Effector memory CD8-positive, alpha-beta T cell (primary cell): ENCODE measurements around the gene TESMIN.

Experiments used
- ATAC-seq: fragments of 150-1000 bp; cut with Tn5 transposase; replicated peaks from 2 replicates; pipeline ENCODE4 v1.10.0; 2021; ENCODE audit warnings: mild to moderate bottlenecking, moderate library complexity
- DNase-seq, 3 experiments: peaks; one replicate each; pipeline ENCODE4 v3.0.0; 2021
- H3K27ac Mint-ChIP-seq, 2 donors: one replicate each; pipeline ENCODE4 v1.8.0; 2022; ENCODE audit warnings: mild to moderate bottlenecking in 2 of 2, mixed read lengths in 2 of 2, moderate library complexity in 2 of 2
- H3K27me3 Mint-ChIP-seq, 2 donors: one replicate each; pipeline ENCODE4 v1.8.0; 2022; ENCODE audit warnings: mixed read lengths in 2 of 2
- H3K36me3 Mint-ChIP-seq: one replicate; pipeline ENCODE4 v1.8.0; 2022; ENCODE audit warnings: mild to moderate bottlenecking, moderate library complexity, mixed read lengths; ENCODE audit not compliant: insufficient read depth
- H3K4me1 Mint-ChIP-seq, 2 donors: one replicate each; pipeline ENCODE4 v1.8.0; 2022; ENCODE audit warnings: low read depth in 2 of 2, mixed read lengths in 2 of 2
- H3K4me3 Mint-ChIP-seq, 2 donors: one replicate each; pipeline ENCODE4 v1.8.0; 2022; ENCODE audit warnings: mild to moderate bottlenecking in 2 of 2, mixed read lengths in 2 of 2, moderate library complexity in 2 of 2
- H3K9me3 Mint-ChIP-seq, 2 donors: one replicate each; pipeline ENCODE4 v1.8.0; 2022; ENCODE audit warnings: mixed read lengths in 2 of 2

TESMIN gene

DNA sequence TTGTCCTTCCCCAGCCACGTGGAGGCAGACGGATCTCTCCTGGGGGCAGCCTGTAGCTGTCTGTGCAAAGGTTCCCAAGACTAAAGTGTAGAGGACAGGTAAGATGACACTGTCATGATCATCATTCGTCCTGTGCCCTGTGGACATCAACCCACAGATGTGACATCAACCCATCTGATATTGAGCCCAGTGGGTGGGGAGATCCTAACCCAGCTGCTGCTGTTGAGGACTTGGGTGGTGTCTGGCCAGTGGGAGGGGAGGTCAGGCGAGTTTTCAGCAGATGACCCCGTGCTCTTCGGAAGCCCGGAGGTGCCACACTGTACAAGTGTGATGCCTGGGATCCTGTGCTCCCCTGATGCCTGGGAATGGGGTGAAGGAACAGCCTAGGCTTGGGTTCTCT lies 68.2 kb downstream of the TESMIN start:
- DNase-seq = no peak
- Mint-ChIP-seq H3K27ac (no peak overlapping the region), H3K4me1 (no peaks in the 10 kb centered on the region), H3K27me3 (peaks cover 55 to 77% of the 10 kb centered on the region in 2 donors), H3K4me3 (no peak overlapping the region), H3K9me3 (no peaks in the 10 kb centered on the region), H3K36me3 (no peaks in the 10 kb centered on the region)
- no peak for ATAC-seq

DNA sequence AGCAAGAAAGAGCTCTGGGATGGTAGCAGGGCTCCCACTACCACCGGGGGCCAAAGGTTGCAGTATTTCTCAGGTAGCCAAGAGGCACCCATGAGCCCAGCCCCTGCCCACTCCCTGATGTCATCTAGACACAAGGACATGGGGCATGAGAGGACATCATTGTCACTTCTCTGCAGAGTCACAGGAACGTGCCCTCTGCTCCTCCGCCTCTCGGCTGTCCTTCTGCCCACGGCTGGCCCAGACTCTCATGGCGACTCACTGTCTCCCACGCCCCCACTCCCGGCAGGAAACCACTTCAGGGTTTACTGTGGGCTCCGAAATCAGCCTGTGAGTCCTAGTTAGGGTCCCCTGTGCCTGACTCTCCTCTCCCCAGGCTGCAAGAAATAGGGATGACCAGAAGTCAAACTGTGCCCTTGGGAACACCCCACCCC lies 68.8 kb downstream of the TESMIN start:
- Mint-ChIP-seq H3K36me3 (no peaks in the 10 kb centered on the region), H3K4me3 (no peak overlapping the region), H3K27me3 (peaks cover 54 to 77% of the 10 kb centered on the region in 2 donors), H3K4me1 (no peaks in the 10 kb centered on the region), H3K9me3 (no peaks in the 10 kb centered on the region), H3K27ac (no peak overlapping the region)
- DNase-seq (no peak), ATAC-seq (no peak)

DNA sequence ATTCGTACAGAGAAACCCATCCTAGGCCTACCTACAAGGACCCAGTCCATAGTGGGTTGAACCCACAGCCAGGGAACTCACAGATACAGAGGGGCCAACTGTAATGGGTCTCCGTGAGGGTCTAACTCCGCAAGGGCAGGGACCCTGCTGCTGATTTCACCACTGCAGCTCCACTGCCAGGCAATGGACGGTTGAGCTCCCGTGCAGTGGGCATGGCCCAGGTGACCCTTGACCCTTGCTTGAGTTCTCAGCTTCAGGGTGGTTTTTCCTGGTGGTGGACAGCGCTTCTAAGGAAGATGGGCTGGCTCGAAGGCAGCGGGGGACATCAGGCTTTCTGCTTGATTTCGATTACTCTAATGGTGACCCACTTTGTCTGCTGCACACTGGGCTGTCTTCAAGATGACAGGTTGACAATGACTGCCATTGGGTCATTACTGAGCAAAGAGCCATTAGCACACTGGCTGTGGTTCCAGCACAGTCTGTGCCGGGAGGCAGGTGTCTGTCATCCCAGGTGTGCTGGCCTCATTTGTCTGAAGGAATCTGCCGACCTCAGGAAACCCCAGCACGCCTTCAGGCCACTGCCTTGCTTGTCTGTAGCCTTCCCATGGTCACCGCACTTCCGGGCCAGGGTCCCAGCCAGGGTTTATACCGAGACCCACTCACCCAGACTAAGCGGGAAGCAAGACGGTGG lies 70.6 kb downstream of the TESMIN start:
- H3K36me3 Mint-ChIP-seq = no peaks in the 10 kb centered on the region
- DNase-seq = no peak
- no peak for ATAC-seq
- no peak overlapping the region for H3K4me3 Mint-ChIP-seq
- peaks cover 46 to 70% of the 10 kb centered on the region in 2 donors for H3K27me3 Mint-ChIP-seq
- H3K4me1 Mint-ChIP-seq = no peaks in the 10 kb centered on the region
- no peak overlapping the region for H3K27ac Mint-ChIP-seq
- H3K9me3 Mint-ChIP-seq = no peaks in the 10 kb centered on the region

DNA sequence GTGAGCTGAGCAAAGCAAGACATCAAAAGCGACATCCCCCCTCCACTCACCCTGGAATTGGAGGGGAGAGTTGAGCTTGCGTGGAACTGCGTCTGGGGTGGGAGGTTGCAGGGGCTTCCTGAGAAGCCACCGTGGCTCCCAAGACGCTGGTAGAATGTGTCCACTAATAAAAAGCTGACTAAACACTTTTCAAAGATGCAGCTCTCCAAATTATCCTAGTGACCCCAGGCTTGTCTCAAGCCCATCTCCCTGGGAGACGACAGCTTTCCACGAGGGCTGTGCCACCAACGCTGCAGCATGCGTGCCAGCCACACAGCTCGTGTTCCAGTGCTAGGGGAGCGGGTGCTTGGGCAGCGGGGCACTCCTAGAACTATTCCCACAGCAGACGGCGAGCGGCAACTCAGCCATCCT lies 73.3 kb downstream of the TESMIN start:
- ATAC-seq (no peak), DNase-seq (no peak)
- no peaks in the 10 kb centered on the region for H3K9me3 Mint-ChIP-seq
- H3K4me1 Mint-ChIP-seq = no peaks in the 10 kb centered on the region
- no peaks in the 10 kb centered on the region for H3K36me3 Mint-ChIP-seq
- peaks cover 39 to 67% of the 10 kb centered on the region in 2 donors for H3K27me3 Mint-ChIP-seq
- H3K4me3 Mint-ChIP-seq = no peak overlapping the region
- H3K27ac Mint-ChIP-seq = no peak overlapping the region

DNA sequence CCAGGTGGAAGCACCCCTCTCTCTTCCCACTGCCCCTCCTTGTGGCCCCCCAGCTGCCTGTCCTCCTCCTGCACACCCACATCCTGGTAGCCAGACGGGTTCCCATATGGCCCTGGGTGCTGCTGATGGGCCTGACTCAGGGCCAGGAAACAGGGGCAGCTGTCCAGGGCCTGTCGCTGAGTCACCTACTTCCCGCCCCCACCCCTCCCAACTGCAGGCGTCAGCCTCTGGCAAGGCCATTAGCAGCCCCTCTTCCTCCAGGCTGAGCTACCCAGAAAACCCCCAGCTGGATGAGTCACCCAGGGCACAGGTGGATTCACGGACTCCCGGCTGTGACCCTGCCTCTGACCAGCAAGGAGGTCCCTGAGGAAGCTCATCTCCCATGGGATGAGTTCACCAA lies 73.9 kb downstream of the TESMIN start:
- Mint-ChIP-seq H3K27me3 (peaks cover 33 to 67% of the 10 kb centered on the region in 2 donors), H3K4me1 (no peaks in the 10 kb centered on the region), H3K9me3 (no peaks in the 10 kb centered on the region), H3K36me3 (no peaks in the 10 kb centered on the region), H3K27ac (no peak overlapping the region), H3K4me3 (no peak overlapping the region)
- ATAC-seq (no peak), DNase-seq (no peak)

DNA sequence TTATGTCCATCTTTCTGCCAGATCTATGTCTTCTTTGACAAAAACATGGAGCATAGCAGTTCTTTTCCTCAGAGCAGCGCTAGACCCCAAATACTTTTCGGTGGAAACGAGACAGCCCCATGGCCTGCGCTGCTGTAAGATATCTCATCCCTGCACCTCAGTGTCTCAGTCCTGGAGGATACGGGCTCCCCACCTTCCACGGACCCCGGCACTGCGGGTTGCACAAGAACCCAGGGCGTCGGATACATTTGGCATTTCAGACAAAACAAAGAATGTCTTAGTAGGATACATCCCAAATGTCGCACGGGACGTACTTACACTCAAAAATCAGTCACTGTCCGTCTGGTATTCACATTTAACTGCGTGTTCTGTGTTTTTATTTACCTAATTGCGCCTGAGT lies 76.9 kb downstream of the TESMIN start:
- DNase-seq (no peak), ATAC-seq (no peak)
- Mint-ChIP-seq H3K36me3 (no peaks in the 10 kb centered on the region), H3K4me3 (no peak overlapping the region), H3K9me3 (no peaks in the 10 kb centered on the region), H3K4me1 (no peaks in the 10 kb centered on the region), H3K27ac (no peak overlapping the region), H3K27me3 (peaks cover 24 to 52% of the 10 kb centered on the region in 2 donors)

DNA sequence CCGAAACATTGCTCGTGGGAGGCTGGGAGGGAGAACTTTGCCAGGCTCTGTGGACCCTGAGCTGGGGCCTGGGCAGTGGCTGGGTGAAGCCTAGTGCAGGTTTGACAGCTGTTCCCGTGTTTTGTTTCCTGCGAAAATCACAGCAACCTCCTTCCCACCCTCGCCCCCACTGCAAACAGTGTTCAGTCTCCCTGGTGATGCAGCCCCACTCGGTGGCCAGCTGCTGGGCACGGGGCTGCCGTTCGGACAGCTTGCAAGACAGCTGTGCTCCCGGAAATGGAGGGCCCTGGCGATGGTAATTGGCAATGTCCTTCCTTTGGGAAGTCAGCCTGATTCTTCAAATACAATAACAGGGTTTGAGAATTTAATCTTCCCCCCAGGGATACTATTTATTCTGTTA lies 77.3 kb downstream of the TESMIN start:
- no peak overlapping the region for H3K4me3 Mint-ChIP-seq
- peaks cover 24 to 47% of the 10 kb centered on the region in 2 donors for H3K27me3 Mint-ChIP-seq

DNA sequence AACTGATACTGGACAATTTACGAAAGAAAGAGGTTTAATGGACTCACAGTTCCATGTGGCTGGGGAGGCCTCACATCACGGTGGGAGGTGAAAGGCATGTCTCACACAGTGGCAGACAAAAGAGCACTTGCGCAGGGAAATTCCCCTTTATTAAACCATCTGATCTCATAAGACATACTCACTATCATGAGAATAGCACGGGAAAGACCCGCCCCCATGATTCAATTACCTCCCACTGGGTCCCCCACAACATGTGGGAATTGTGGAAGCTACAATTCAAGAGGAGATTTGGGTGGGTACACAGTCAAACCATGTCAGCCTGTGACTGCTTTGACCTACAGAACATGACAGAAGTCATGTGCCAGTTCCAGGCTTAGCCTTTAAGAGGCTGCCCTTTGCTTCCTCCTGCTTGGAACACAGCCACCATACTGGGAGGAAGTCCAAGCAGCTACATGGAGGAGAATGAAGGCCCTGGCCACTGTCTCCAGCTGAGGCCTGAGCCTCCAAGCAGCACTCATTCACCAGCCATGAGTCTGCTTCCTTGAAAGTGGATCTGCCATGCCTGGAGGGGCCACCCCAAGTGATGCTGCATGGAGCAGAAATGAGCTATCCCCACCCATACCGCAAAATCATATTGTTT lies 77.9 kb downstream of the TESMIN start:
- Mint-ChIP-seq H3K27ac (no peak overlapping the region), H3K27me3 (peaks cover 24 to 41% of the 10 kb centered on the region in 2 donors), H3K9me3 (no peaks in the 10 kb centered on the region), H3K4me3 (no peak overlapping the region), H3K4me1 (no peaks in the 10 kb centered on the region), H3K36me3 (no peaks in the 10 kb centered on the region)
- ATAC-seq (no peak), DNase-seq (no peak)

More for the DNA sequence above, 77.3 kb downstream of the TESMIN start:
- Mint-ChIP-seq H3K9me3 (no peaks in the 10 kb centered on the region), H3K4me1 (no peaks in the 10 kb centered on the region), H3K27ac (no peak overlapping the region), H3K36me3 (no peaks in the 10 kb centered on the region)
- no peak for ATAC-seq
- DNase-seq = no peak

DNA sequence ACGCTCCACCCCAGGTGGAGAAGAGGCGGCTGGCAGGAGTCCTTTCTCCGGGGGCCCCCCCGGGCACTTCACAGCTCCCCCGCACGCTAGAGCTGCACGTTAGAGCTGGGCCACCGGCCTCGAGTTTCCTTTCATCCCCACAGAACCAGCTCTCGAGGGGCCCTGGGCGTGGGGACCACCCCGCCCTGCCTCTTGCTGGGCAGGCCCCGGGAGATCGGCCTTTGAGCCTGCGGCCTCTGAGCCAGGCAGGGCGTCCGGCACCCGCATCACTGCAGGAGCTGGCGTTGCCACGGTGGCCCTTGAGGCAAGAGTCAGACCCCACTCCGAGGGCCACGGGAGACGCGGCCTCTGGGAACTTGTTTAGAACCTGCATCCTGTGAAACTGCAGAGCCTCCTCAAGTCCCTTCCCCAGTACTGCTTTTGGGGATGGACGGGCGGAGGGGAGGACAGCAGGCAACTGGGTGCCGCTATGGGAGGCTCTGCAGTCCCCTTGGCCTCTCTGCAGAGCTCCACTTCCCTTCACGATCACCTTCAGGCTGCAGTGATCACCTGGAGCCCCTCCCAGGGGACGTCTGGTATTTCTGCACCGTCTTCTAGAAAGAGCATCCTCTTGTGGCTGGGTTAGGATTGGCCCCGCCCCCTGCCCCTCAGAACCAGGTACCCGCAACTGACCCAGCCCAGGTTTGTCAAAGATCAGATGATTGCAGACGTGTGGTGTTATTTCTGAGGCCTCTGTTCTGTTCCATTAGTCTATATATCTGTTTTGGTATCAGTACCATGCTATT lies 80.9 kb downstream of the TESMIN start:
- DNase-seq (no peak), ATAC-seq (no peak)
- no peaks in the 10 kb centered on the region for H3K4me1 Mint-ChIP-seq
- H3K36me3 Mint-ChIP-seq = peaks cover 2% of the 10 kb centered on the region
- peaks cover 13 to 21% of the 10 kb centered on the region in 2 donors for H3K27me3 Mint-ChIP-seq
- H3K9me3 Mint-ChIP-seq = no peaks in the 10 kb centered on the region
- no peak overlapping the region for H3K4me3 Mint-ChIP-seq
- no peak overlapping the region for H3K27ac Mint-ChIP-seq

DNA sequence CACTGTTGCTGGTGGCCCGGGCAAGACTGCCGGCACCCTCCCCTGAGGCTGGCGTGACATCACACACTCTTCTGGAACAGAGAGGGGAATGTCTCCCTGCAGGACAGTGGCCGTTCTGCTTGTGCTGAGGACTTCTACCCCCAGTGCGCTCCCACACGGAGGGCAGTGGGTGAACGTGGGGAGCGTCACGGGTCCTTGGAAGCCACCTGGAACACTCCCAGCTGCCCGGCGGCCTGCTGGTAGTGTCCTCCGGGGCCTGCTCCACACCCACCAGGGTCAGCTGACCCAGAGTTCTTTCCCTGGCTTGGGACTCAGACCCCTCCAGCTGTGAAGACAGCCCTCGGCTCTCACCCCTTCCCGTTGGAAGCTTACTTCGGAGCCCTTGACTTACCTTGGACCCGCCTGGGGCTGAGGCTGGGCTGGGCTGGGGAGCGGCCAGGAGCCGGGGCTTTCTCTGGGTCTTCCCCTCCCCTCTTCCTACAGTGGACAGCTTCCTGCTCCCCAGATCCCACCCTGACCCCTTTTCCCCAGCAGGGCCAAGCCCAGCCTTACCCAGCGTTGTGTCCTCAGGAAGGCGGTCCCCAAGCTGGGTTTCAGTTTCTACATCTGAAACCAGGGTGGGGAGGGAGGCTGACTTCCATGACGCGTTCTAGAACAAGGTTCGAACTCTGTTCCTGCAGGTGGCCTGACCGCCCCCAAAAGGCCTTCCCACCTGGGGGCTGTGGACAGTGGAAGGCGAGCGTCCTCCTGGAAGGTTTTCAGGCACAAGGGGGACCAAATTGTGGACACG lies 81.8 kb downstream of the TESMIN start:
- H3K36me3 Mint-ChIP-seq = peaks cover 2% of the 10 kb centered on the region
- no peaks in the 10 kb centered on the region for H3K4me1 Mint-ChIP-seq
- no peak for ATAC-seq
- no peaks in the 10 kb centered on the region for H3K9me3 Mint-ChIP-seq
- no peak for DNase-seq
- no peak overlapping the region for H3K4me3 Mint-ChIP-seq
- H3K27me3 Mint-ChIP-seq = peaks cover 18 to 26% of the 10 kb centered on the region in 2 donors
- no peak overlapping the region for H3K27ac Mint-ChIP-seq

DNA sequence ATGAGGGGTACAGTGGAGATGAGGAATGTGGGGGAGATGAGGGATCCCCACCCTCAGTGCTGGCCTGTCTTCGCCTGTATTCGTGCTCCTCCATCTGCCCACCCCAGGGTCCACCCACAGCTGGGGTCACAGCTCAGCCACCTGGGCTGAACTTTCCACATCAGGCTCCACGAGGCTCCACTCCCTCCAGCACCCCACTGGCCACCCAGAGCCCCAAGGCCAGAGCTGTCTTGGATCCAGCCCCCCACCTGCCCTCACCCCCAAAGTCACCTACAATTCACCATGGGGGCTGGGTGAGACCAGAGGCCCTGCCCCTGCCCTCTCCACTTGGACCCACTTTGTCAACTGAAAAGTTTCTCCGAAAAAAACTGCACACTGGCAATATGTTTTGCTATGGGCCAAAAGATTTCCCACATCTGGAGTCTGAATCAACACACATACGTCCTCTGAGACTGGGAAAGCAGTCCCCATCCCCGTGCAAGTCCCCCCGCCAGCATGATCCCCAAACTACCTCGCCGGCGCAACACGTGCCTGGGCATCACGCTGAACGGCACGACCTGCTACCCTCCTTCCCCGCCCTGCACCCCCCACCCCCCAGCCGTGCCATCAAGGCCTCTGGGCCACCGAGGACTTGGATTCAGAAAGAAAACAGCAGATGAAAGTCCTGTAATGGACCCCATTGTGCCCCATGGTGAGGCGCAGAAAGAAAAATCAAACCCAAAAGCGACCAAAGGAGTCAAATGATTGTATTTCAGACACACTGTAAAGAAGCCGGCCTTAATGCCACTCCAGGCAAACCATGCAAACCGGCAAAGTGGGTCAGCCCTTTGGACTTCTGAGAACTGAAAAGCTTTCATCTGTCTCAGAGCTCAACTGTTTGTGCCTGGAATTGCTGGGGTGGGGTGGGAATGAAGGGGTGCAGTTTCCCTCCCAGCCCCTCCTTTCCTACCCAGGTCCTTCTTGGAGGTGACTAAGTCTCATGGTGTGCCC lies 83.5 kb downstream of the TESMIN start:
- no peaks in the 10 kb centered on the region for H3K9me3 Mint-ChIP-seq
- no peak overlapping the region for H3K4me3 Mint-ChIP-seq
- no peaks in the 10 kb centered on the region for H3K4me1 Mint-ChIP-seq
- H3K27me3 Mint-ChIP-seq = peaks cover 15 to 30% of the 10 kb centered on the region in 2 donors
- H3K36me3 Mint-ChIP-seq = peaks cover 2% of the 10 kb centered on the region
- no peak overlapping the region for H3K27ac Mint-ChIP-seq
- ATAC-seq = no peak
- no peak for DNase-seq

DNA sequence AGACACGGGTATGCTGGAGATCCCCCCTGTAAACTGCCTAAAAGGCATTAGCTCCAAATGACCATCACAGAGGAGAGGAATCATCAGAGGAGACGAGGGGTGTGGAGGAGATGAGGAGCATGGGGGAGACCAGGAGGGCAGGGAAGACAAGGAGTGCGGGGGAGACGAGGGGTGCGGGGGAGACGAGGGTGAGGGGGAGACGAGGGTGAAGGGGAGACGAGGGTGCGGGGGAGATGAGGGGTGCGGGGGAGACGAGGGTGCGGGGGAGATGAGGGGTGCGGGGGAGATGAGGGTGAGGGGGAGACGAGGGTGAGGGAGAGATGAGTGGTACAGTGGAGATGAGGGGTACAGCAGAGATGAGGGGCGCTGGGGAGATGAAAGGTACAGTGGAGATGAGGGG lies 84.5 kb downstream of the TESMIN start:
- H3K4me3 Mint-ChIP-seq = no peak overlapping the region
- ATAC-seq (no peak), DNase-seq (no peak)
- H3K36me3 Mint-ChIP-seq = peaks cover 2% of the 10 kb centered on the region
- H3K4me1 Mint-ChIP-seq = no peaks in the 10 kb centered on the region
- peak overlapping the region in 1 of 2 donors; percentile 78 for H3K27ac Mint-ChIP-seq
- peaks cover 22 to 34% of the 10 kb centered on the region in 2 donors for H3K27me3 Mint-ChIP-seq
- H3K9me3 Mint-ChIP-seq = no peaks in the 10 kb centered on the region
